Right atrium auricular region (tissue), 2 donors: ENCODE results near the gene MAN2A2. TPM values are rescaled to one million over a fixed set of nuclear protein-coding genes. Genes with fewer than 3 reads are reported as not detected.
A peak's percentile ranks its signal among the peaks of the same experiment; 100 is the strongest.
"Not testable (repeated sequence)": the region's sequence is repeated elsewhere in the genome, so short reads cannot be mapped to it uniquely, and the experiment has no call there.

Source experiments
- DNase-seq: peaks from one replicate; pipeline ENCODE4 v3.0.0-alpha.2; 2019; ENCODE audit warnings: low spot score
- H3K27ac ChIP-seq, 2 donors: fragments of 200-600 bp; sonication (generic); 1 replicate in 1 of 2; 2 replicates in 1 of 2; pipeline ENCODE4 v1.5.1; 2016 to 2019
- H3K27me3 ChIP-seq, 2 donors: fragments of 200-600 bp; sonication (generic); one replicate each; pipeline versions ENCODE4 v1.5.1 to v1.6.0; 2017 to 2019
- H3K36me3 ChIP-seq: fragments of 200-600 bp; sonication (generic); one replicate; pipeline ENCODE4 v1.5.1; 2016
- H3K4me1 ChIP-seq, 2 donors: fragments of 200-600 bp; sonication (generic); one replicate each; pipeline versions ENCODE4 v1.5.1 to v1.6.0; 2017 to 2019
- H3K4me3 ChIP-seq, 2 donors: fragments of 200-600 bp; sonication (generic); 1 replicate in 1 of 2; 2 replicates in 1 of 2; pipeline ENCODE4 v1.5.1; 2017 to 2019; ENCODE audit warnings: mild to moderate bottlenecking in 1 of 2, moderate library complexity in 1 of 2
- H3K9me3 ChIP-seq, 2 donors: fragments of 200-600 bp; sonication (generic); one replicate each; pipeline ENCODE4 v1.5.1; 2019
- CTCF ChIP-seq, 2 donors: fragments of 200-600 bp; sonication (generic); IDR thresholded peaks; one replicate each; pipeline ENCODE4 v1.5.1; 2019; ENCODE audit warnings: antibody characterized with exemption in 2 of 2
- total RNA-seq, 2 donors: library from RNA; depleted of rRNA; stranded (reverse); fragments of >200 nt; gene quantifications; one replicate each; pipeline ENCODE4 v1.1.0, GENCODE V29; 2016

Gene MAN2A2
- total RNA-seq, 2 donors from 2014 or later, result 41.7 to 42.3 TPM

GRCh38 chr15:90921887-90922286, 18.8 kb downstream of the MAN2A2 start:
- H3K4me1 ChIP-seq, result peaks cover 0 to 30% of the 10 kb centered on the region in 2 donors
- no peaks in the 10 kb centered on the region for H3K9me3 ChIP-seq
- no peak overlapping the region for H3K4me3 ChIP-seq
- DNase-seq, result no peak
- H3K36me3 ChIP-seq, result peaks cover 42% of the 10 kb centered on the region
- no peaks in the 10 kb centered on the region for H3K27me3 ChIP-seq
- no peak for TF ChIP-seq CTCF (IDR thresholded peaks at IDR 0.05)
- H3K27ac ChIP-seq, result no peak overlapping the region

- Histone ChIP-seq H3K36me3 (peaks cover 37% of the 10 kb centered on the region), H3K4me1 (peaks cover 0 to 22% of the 10 kb centered on the region in 2 donors)
- not testable (repeated sequence) for H3K27me3 ChIP-seq, H3K9me3 ChIP-seq, H3K27ac ChIP-seq, DNase-seq, H3K4me3 ChIP-seq
Observed at GRCh38 chr15:90922712-90923322, 19.7 kb downstream of the MAN2A2 start.

DNA sequence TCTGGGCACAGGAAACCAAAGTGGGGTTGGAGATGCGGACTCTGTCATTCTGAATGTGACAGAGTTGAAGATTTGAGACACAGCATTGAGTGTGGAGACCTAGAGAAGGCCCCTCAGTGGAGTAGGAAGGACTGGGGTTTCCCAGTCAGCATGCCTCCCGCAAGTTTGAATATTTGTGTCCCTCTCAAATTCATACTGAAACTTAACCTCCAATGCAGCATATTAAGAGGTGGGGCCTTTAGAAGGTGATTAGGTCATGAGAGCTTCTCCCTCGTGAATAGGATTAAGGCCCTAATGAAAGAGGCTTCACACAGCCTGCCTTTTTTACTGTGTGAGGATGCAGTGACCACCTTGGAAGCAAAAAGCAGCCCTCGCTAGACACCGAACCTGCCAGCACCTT, 21.3 kb downstream of the MAN2A2 start:
- Histone ChIP-seq H3K4me3 (no peak overlapping the region), H3K36me3 (peaks cover 21% of the 10 kb centered on the region), H3K27me3 (no peaks in the 10 kb centered on the region), H3K27ac (no peak overlapping the region), H3K9me3 (no peaks in the 10 kb centered on the region), H3K4me1 (peaks cover 0 to 8% of the 10 kb centered on the region in 2 donors)
- no peak for DNase-seq
- no peak for TF ChIP-seq CTCF (IDR thresholded peaks at IDR 0.05)

GRCh38 chr15:90926766-90927165, 23.7 kb downstream of the MAN2A2 start:
- H3K9me3 ChIP-seq, H3K27me3 ChIP-seq, H3K36me3 ChIP-seq, H3K27ac ChIP-seq, DNase-seq, H3K4me3 ChIP-seq: not testable (repeated sequence)
- H3K4me1 ChIP-seq, result peaks cover 0 to 21% of the 10 kb centered on the region in 2 donors

GRCh38 chr15:90928106-90928505, 25.0 kb downstream of the MAN2A2 start:
- H3K9me3 ChIP-seq, H3K36me3 ChIP-seq, H3K27me3 ChIP-seq, DNase-seq, H3K4me3 ChIP-seq, H3K27ac ChIP-seq: not testable (repeated sequence)
- peaks cover 0 to 30% of the 10 kb centered on the region in 2 donors for H3K4me1 ChIP-seq

GRCh38 chr15:90929246-90930019, 26.3 kb downstream of the MAN2A2 start:
- peak overlapping the region; percentile 61 to 65 for H3K4me3 ChIP-seq
- peaks cover 0 to 36% of the 10 kb centered on the region in 2 donors for H3K4me1 ChIP-seq
- no peak for DNase-seq
- no peak for TF ChIP-seq CTCF (IDR thresholded peaks at IDR 0.05)
- H3K27me3 ChIP-seq, result no peaks in the 10 kb centered on the region
- no peaks in the 10 kb centered on the region for H3K36me3 ChIP-seq
- no peaks in the 10 kb centered on the region for H3K9me3 ChIP-seq
- peak overlapping the region; percentile 93 to 96 for H3K27ac ChIP-seq

DNA sequence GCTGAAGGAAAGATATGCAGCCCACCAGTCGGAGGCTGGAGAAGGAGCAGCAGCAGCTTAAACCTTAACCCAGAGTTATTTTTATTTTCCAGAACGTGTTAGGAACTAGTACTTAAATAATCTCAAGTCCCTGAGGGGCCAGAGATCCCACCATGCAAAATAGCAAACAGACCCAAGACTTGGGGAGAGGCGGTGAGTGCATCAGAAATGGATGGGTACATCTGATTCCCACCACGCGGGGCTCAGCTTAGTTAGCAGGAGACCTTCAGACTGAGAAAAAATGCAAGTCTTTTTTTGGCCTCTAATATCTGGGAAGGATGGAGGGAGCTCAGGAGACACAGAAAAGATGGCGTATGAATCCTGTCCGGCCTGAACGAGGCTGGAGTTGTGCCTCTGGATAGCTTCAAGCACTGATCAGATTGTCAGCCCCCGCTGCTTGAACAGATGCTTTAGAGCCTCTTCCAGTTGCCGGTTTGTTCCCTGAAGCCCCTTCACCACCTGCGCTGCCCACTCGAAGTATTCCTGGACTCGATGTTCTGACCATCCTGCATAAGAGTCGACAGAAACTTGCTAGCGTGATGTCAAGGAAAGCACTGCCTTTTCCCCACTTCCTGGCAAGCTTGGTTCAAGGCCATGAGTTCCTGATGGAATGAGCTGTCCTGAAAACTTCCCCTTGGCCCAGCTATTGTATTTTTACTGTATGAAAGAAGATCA, 27.9 kb downstream of the MAN2A2 start:
- Histone ChIP-seq H3K4me3 (peak overlapping the region in 1 of 2 donors; percentile 86), H3K4me1 (peaks cover 0 to 47% of the 10 kb centered on the region in 2 donors), H3K36me3 (no peaks in the 10 kb centered on the region), H3K27me3 (no peaks in the 10 kb centered on the region), H3K27ac (peak overlapping the region; percentile 93 to 96), H3K9me3 (no peaks in the 10 kb centered on the region)
- no peak for TF ChIP-seq CTCF (IDR thresholded peaks at IDR 0.05)
- no peak for DNase-seq
